Cardiac fibroblast (primary cell): Measurements from ENCODE around the gene CCT5.
"Not testable (repeated sequence)": the region's sequence is repeated elsewhere in the genome, so short reads cannot be mapped to it uniquely, and the experiment has no call there.

Experiments
- DNase-seq, 2 donors: peaks; one replicate each; pipeline versions ENCODE4 v3.0.0 to v3.0.0-alpha.2; 2010; ENCODE audit warnings: low read depth in 2 of 2
- H3K4me3 ChIP-seq, 2 donors: replicated peaks in 1 of 2; 1 replicate in 1 of 2; 2 replicates in 1 of 2; pipeline ENCODE4 v1.5.1; 2011; ENCODE audit warnings: low read depth in 2 of 2, low read length in 2 of 2, mild to moderate bottlenecking in 2 of 2, moderate library complexity in 1 of 2
- TF ChIP-seq, protein P1 (sequence below): IDR thresholded peaks from one replicate; pipeline ENCODE4 v1.5.1; 2011; ENCODE audit warnings: low read depth, mild to moderate bottlenecking, low read length, inconsistent platforms

CCT5 gene

DNA sequence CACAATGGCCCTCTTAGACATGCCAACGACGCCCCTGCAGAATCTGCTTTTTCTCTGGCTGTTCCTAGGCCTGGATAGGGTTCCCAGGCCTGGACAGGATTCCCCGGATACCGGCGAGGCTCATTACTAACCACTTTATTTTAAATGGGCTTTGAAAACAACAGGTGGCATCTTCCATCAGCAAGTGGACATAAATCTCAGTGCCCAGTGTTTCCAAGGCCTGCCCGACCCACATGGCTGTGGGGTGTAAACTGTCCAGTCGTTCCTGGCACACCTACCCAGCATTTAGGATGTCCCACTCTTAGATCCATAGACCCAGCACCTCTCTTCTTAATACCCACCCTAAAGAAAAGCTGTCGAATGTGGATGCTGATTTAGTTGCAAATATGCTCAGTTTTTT is 56.7 kb downstream of the CCT5 start:
- H3K4me3 ChIP-seq: peak overlapping the region; percentile 62 to 74
- TF ChIP-seq, protein P1, sequence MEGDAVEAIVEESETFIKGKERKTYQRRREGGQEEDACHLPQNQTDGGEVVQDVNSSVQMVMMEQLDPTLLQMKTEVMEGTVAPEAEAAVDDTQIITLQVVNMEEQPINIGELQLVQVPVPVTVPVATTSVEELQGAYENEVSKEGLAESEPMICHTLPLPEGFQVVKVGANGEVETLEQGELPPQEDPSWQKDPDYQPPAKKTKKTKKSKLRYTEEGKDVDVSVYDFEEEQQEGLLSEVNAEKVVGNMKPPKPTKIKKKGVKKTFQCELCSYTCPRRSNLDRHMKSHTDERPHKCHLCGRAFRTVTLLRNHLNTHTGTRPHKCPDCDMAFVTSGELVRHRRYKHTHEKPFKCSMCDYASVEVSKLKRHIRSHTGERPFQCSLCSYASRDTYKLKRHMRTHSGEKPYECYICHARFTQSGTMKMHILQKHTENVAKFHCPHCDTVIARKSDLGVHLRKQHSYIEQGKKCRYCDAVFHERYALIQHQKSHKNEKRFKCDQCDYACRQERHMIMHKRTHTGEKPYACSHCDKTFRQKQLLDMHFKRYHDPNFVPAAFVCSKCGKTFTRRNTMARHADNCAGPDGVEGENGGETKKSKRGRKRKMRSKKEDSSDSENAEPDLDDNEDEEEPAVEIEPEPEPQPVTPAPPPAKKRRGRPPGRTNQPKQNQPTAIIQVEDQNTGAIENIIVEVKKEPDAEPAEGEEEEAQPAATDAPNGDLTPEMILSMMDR: no peak
- no peak for DNase-seq

DNA sequence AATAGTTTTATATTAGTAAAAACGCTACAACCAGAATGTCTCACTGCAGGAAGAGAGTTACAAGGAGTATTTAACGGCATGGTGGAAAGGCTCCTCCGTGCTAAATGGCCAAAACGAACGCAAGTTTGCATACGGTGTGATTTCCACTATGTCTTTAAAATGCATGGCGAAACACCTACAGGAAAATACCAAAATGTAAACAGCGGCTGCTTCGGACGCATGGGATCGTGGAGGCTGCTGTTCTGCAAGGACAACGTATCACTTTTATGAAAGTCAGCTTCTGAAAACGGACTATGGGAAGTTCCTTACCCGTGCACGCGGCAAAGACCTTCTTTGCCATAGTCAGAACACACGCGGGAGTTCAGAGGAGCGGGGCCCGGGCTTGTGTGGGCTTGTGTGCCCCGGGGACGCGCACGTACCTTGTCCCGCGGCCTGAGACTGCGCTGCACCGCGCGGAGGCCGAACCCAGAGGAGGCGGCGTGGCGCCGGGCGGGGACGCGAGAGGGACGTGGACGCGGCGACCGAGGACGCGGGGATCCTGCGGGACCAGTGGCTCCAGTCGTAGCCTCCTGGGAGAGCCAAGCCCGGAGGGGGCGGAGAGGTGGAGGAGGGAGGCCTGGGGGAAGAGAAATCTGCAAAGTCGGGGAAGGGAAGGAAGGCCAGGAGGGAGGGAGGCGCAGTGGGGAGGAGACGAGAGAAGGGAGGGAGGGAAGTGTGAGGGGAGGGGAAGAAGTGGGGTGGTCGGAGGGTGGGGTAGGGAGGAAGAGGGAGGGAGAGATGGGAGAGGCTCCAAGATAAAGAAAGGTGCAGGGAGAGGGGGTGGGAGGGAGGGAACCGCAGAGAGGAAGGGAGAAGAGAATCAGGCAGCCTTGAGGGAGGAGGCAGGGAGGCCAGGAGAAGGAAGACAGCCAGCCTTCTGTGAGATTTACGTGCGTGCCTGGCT is 57.4 kb downstream of the CCT5 start, which contains the start of gene CMBL:
Gene CMBL, minus strand, starts transcription at position 697 of the 943 bp plus-strand sequence. CDS start 17,140 bp downstream, outside the sequence.
- peak; percentile 62 to 63 for DNase-seq
- peak within 1 kb of the TSS; percentile 62 to 74 for H3K4me3 ChIP-seq
- TF ChIP-seq, protein P1: no peak

DNA sequence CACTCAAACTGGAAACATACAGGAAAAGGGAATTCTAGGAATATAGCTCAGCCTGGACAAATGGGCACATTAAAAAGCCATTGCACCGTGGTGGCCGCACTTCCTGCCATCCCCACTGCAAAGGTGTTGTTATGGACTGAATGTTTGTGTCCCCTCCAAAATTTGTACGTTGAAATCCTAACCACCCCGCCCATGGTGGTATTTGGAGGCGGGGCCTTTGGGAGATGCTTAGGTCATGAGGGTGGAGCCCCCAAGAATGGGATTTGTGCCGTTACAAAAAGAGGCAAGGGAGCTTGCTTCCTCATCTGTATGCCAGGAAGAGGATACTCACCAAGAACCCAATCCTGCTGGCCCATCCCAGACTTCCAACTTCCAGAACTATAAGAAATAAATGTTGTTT is 58.8 kb downstream of the CCT5 start:
- DNase-seq: no peak
- TF ChIP-seq, protein P1: no peak

DNA sequence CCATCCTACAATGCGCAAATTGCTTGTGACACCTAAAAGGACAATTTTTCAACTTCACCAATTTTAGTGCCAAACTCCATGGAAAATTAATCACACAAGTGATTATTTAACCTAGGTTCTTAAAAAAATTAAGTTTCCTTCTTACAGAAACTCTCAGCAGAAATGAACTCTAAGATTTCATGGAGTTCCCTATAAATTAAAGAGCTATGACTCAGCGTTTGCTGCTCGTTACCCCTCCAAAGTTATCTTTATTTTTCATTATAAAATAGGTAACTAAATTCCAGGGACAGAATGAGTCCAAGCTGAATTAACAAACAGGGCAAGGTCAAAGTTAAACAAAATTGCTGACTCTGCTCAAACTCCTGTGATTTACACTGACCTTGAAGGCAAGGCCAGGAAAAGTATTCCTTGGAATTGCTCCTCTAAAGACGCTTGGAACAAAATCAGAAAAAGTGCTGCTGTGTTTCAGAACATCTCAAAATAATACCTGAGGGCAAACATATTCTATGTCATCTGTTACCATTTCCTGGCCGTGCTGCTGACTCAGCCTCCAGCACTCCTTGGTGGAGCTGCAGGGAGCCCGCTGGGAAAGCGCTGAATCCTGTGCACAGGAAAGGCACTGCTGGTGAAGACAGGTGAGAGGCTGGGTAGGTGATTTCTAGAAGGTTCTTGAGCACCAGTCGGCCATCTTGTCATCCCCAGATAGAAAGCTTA is 60.1 kb downstream of the CCT5 start:
- TF ChIP-seq, protein P1: no peak
- DNase-seq: peak in 1 of 2 donors; percentile 31
- H3K4me3 ChIP-seq: no peak overlapping the region

More for the DNA sequence above, 58.8 kb downstream of the CCT5 start:
- no peak overlapping the region for H3K4me3 ChIP-seq

DNA sequence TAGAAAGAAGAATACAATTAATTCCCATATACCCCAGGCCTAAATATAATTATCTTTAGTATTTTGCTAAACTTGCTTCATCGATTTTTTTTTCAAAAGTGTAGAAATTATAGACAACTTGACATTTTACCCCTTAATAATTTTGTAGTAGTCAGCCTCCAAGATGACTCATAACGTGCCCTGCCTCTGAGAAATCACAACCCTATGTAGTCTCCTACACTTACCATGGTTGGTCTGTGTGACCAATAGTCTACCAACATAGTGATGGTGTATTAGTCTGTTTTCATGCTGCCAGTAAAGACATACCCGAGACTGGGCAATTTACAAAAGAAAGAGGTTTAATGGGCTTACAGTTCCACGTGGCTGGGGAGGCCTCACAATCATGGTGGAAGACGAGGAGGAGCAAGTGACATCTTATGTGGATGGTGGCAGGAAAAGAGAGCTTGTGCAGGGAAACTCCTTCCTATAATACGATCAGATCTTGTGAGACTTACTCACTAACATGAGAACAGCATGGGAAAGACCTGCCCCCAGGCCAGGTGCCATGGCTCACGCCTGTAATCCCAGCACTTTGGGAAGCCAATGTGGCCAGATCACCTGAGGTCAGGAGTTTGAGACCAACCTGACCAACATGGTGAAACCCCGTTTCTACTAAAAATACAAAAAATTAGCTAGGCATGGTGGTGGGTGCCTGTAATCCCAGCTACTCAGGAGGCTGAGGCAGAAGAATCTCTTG is 60.9 kb downstream of the CCT5 start:
- peak in 1 of 2 donors; percentile 41 for DNase-seq

DNA sequence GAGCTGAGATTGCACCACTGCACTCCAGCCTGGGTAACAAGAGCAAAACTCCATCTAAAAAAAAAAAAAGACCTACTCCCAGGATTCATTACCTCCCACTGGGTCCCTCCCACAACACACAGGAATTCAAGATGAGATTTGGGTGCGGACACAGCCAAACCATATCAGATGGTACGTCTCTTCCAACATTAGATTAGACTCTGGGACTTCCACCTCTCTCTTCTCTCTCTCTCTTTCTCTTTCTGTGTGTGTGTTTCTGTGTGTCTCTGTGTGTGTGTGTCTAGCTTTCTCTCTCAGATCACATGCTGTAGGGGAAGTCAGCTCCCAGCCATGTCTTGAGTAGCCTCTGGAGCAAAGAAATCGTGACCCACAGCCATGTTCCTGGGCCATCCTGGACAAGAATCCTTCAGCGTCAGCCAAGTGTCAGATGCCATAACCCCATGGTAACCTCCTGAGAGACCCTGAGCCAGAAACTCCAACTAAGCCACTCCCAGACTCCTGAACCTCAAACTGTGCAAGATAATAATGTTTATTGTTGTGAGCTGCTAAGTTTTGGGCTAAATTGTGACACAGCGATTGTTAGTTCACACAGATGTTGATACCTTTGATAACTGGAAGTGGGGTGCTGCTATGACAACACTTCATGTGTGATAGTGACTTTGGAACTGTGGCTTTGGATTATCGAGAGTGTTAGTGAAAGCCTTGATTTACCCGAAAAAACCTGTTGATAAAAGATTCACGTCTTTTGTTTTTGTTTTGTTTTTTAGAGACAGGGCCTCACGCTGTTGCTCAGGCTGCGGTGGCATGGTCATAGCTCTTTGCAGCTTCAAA is 61.7 kb downstream of the CCT5 start:
- TF ChIP-seq, protein P1: no peak
- no peak overlapping the region for H3K4me3 ChIP-seq
- no peak for DNase-seq

More for the DNA sequence above, 60.9 kb downstream of the CCT5 start:
- not testable (repeated sequence) for H3K4me3 ChIP-seq
